Stromal cell of bone marrow (primary cell): ENCODE results near the gene NKD1.

Experiments
- DNase-seq: peaks from one replicate; pipeline ENCODE4 v3.0.0-alpha.2; 2012; ENCODE audit warnings: low read depth

NKD1 gene

GRCh38 chr16:50631985-50632576, 83.9 kb downstream of the NKD1 start:
- DNase-seq: no peak

DNA sequence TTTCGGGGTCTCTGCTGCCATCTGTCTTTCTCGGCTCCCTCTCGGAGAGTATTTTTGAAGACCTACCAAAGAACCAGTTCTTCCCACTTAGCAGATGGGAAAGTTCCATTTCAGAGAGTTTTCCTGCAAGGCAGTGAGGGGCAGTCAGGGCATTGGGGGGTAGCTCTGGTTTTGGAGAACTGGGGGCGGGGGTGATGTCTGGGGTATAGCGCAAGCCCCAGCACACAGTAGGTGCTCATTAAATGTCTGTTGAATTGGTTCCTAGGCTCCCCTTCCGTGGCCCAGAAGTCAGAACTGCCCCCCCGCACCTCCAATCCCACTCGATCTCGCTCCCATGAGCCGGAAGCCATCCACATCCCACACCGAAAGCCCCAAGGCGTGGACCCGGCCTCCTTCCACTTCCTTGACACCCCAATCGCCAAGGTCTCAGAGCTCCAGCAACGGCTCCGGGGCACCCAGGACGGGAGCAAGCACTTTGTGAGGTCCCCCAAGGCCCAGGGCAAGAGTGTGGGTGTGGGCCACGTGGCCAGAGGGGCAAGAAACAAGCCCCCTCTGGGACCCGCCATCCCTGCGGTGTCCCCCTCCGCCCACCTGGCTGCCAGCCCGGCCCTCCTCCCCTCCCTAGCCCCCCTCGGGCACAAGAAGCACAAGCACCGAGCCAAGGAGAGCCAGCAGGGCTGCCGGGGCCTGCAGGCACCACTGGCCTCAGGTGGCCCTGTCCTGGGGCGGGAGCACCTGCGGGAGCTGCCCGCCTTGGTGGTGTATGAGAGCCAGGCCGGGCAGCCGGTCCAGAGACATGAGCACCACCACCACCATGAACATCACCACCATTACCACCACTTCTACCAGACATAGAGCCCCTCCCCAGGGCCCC, 85.0 kb downstream of the NKD1 start:
- DNase-seq: no peak

GRCh38 chr16:50634090-50634489, 85.9 kb downstream of the NKD1 start:
- no peak for DNase-seq

DNA sequence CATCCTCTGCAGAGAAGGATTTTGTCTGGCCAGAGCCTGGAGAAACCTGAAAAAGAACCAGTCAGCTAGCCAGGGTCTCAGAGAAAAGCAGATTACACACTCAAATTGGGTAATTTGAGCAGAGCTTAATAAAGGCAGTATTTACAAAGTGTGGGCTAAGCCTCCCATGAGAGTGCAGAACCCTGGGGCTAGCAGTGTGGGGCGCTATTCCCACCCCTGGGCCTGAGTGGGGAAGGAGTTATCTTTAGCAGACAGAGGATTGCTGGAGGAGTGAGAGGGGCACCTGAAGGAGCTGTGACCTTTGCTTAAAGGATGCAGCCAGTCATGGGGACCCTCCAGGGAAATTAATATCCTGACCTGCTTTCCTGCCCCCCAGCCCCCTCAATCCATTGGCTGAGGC, 86.8 kb downstream of the NKD1 start:
- no peak for DNase-seq

DNA sequence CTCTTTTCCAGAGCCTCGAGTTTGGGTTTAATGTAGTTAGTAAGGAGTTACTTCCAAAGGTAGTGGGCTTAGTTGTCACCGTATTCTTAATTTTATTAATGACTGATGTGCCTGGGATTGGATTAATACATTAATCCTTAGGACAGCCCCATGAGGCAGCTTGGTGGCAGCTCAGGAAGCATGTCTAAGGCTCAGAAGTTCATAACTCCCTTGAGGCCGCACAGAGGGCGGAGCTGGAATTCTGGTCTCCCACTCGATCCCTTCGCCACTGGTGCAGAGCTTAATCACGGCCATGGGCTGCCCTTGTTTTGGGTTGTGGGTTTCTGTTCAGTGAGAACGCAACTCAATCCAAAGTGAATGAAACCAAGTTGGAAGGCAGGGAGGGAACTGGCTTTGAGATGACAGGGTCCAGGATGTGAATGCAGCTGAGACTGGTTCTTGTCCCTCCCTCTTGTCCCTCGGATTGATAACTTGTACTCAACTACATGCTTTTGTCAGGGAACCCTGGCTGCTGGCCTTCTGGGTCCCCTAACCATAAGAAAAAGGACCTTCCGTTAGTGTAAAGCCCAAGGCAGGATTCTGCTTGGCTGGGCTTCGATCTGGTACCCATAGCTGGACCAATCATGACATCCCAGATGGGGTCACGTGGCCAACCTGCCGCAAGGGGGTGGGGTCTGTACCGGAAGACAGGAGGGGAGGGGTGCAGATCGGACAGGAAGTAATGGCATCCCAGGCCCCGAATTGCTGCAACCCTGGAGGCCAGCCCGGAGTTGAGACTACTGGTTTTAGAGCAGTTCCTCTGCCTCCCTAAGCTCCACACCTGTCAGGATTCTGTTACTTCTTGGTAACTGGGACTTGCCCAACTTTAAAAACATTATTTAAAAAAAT, 87.6 kb downstream of the NKD1 start:
- no peak for DNase-seq

- no peak for DNase-seq
Observed at GRCh38 chr16:50636753-50637374, 88.7 kb downstream of the NKD1 start.

GRCh38 chr16:50637716-50638602, 89.8 kb downstream of the NKD1 start:
- no peak for DNase-seq

DNA sequence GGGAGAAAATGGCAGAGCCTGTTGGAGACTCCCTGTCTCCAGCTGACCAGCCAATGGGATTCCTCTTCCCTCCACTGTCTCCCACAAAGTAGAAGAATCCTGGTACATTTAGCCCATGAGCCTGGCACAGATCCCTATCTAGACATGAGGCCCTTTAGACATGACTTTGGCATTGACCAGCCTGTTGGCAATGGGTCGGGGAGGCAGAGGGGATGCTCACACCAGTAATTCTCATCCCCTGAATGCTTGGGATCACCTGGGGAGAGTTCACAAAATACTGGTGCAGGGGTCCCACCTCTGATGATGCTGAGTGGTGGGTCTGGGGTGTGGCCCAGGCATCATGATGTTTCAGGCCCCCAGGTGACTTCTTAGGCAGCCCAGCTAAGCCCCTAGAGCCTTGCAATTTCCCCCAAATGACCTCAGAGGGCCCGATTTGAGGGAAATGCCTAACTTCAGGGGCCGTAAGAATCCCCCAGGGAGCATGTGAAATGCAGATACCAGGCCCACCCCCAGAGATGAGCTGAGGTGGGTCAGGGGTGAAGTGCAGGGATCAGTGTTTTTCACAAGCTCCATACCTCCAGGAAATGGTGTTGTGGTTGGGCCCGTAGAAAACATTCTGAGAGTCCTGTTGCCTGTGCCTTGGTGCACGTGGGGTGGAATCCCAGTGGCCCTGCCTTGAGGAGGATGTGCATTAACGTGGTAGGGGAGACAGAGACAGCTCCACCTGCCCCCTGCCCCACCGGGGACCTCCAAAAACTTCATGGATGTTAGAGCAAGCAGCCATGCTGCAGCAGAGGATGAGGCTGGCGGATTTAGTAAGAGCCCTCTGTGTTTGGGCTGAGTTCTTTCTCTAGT, 90.8 kb downstream of the NKD1 start:
- DNase-seq: no peak

- peak; percentile 3 for DNase-seq
Observed at GRCh38 chr16:50640391-50640790, 92.2 kb downstream of the NKD1 start.

GRCh38 chr16:50640919-50641817, 93.0 kb downstream of the NKD1 start:
- DNase-seq: no peak

DNA sequence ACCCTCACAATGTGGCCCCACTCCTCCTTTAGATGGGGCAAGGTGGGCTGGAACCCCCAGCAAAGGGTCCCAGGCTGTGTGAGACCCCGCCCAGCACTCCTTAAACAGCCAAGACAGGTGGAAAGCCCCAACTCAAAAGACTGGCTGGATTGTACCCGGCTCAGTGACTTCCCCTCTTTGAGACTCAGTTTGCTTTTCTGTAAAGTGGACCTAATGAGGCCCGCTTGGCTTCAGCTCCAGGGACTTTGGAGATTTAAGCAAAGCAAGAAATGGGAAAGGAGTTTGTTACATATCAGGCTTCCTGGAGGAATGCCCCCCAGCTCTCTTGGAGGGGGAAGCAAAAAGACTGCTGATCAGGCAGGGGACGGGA, 93.6 kb downstream of the NKD1 start:
- no peak for DNase-seq

DNA sequence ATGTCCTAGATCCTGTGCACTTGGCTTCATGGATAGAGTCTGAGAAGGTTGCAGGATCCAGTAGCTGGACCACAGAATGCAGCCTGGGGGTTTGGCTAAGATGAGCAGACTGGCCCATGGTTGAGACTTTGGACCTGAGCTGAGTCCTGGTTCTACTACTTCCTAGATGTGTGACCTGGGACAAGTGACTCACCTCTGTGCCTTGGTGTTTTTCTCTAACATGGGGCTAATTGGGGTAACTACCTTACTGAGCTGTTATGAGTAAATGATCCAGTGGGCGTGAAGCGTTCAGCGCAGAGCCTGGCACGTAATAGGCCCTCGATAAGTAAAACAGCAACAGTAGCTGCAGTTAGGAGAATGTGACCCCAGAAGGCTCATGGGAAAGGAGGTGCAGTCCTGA, 94.2 kb downstream of the NKD1 start:
- no peak for DNase-seq

DNA sequence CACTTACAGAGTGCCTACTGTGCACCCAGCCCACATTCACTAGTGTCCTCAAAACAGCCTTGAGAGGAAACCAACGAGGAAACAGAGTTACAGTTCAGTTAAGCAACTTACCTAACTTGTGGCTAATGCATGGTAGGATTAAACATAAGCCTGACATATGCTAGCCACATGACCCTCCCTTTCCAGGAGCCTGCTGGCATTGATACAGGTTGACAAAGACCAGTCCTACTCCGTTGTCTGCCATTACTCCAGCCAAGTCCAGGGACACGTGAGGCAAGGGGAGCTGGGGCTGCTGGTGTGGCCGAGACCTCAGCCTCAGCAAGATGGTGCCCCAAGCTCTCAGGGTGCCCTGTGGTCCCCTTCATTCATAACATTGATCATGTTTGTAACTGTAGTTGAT, 95.0 kb downstream of the NKD1 start:
- no peak for DNase-seq

GRCh38 chr16:50644245-50644644, 96.0 kb downstream of the NKD1 start:
- DNase-seq: no peak

DNA sequence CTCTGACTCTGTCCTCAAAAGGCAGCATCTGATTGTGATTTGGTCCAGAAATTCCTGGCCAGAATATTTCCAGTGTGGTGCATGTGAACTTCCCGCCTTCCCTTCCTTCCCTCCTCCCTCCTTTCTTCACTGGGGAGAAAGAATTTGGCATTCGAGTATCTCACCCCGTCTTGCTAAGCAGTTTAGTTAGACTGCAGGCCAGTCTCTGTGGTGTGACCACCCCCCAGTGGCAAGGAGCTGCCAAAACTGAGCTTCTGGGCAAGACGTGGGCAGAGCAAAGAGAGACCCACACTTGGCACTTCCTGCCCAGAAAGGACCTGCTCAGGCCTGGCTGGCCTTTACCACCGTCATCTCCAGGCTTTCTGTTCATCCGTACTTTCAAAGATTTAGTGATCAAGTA, 96.5 kb downstream of the NKD1 start:
- DNase-seq: peak; percentile 6

GRCh38 chr16:50645563-50646220, 97.5 kb downstream of the NKD1 start:
- DNase-seq: no peak

GRCh38 chr16:50646345-50646744, 98.1 kb downstream of the NKD1 start:
- DNase-seq: no peak

DNA sequence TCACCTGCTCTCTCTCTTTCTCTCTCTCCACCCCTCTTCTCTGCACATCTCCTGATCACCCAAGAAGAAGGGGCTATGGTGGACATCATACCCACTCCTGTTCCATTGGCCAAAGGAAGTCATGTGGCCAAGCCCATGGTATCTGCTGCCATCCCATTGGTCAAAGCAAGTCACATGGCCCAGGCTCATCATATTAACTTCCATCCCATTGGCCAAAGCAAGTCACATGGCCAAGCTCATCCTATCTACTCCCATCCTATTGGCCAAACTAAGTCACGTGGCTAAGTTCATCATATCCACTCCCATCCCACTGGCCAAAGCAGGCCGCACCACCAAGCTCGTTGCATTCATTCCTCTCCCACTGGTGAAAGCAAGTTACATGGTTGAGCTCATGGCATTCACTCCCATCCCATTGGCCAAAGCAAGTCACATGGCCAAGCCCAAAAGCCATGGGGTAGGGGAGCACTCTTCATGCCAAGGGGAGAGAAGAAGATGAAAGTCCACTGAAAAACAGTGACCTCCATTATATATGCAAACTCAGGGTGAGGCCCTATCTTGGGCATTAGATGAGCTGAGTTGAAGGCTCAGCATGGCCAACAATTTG, 103.7 kb downstream of the NKD1 start:
- DNase-seq: no peak
